HepG2 (cell line): ENCODE measurements around the gene CLDN9. TPM values are rescaled to one million over a fixed set of nuclear protein-coding genes. Genes with fewer than 3 reads are reported as not detected.

ENCODE experiments used
- ATAC-seq: fragments of 200-7000 bp; cut with Tn5 transposase; 3 replicates; pipeline ENCODE4 v1.9.1; 2020; ENCODE audit warnings: mild to moderate bottlenecking, moderate library complexity
- BruUV-seq: library from RNA; stranded (reverse); fragments of 400-500 nt; replicated peaks from 2 replicates; lab custom pipeline; 2021; lab: Mats Ljungman, UMichigan
- CTCF ChIA-PET: fragments of 300-600 bp; formaldehyde crosslinking; extraction: SDS; loops from one replicate; lab custom pipeline; 2021; ENCODE audit warnings: low total read pairs, inconsistent platforms, low intra/inter-chr PET ratio; lab: Yijun Ruan, JAX
- POLR2A ChIA-PET: fragments of 350-600 bp; sonication (Branson Sonifier 250); formaldehyde crosslinking; loops from one replicate; lab custom pipeline; 2020; ENCODE audit warnings: antibody characterized with exemption, inconsistent platforms; lab: Yijun Ruan, JAX
- DNase-seq: peaks from one replicate; pipeline ENCODE4 v3.0.0-alpha.2; 2015; ENCODE audit warnings: low spot score
- FAIRE-seq: peaks from 3 replicates; lab custom pipeline; 2011; peaks lifted over from hg19 to GRCh38; lab: Jason Lieb, UNC
- H2AFZ ChIP-seq: one replicate; pipeline ENCODE4 v1.6.1; 2011; ENCODE audit warnings: low read length, inconsistent platforms
- H3K27ac ChIP-seq: fragments of 300-600 bp; 3 replicates; pipeline ENCODE4 v1.8.0; 2011; ENCODE audit warnings: mixed run types, mild to moderate bottlenecking, mixed read lengths, low read length, inconsistent platforms; ENCODE audit not compliant: insufficient read depth; ENCODE audit errors: extremely low read length
- H3K27me3 ChIP-seq, 2 experiments: fragments of 200-600 bp in 1 of 2; 2 replicates in 1 of 2; 3 replicates in 1 of 2; pipeline versions ENCODE4 v1.6.0 to v1.8.0; 2011; ENCODE audit warnings: low read length in 2 of 2, mild to moderate bottlenecking in 2 of 2, moderate library complexity in 2 of 2, inconsistent platforms in 1 of 2; ENCODE audit not compliant: insufficient read depth in 2 of 2, control insufficient read depth in 1 of 2
- H3K36me3 ChIP-seq, 2 experiments: fragments of 200-600 bp in 1 of 2; replicated peaks in 1 of 2; 2 replicates in 1 of 2; 3 replicates in 1 of 2; pipeline versions ENCODE4 v1.5.1 to v1.8.0; 2011; ENCODE audit warnings: low read length in 2 of 2, inconsistent platforms in 1 of 2; ENCODE audit not compliant: insufficient read depth in 2 of 2, control insufficient read depth in 1 of 2
- H3K4me1 ChIP-seq: 2 replicates; pipeline ENCODE4 v1.5.1; 2012; ENCODE audit warnings: low read length, inconsistent platforms; ENCODE audit not compliant: insufficient read depth
- H3K4me2 ChIP-seq: 2 replicates; pipeline ENCODE4 v1.6.0; 2011; ENCODE audit warnings: low read depth, low read length, inconsistent platforms
- H3K4me3 ChIP-seq, 3 experiments: fragments of 200-600 bp in 1 of 3; sonication (generic), shearing (Covaris generic) in 1 of 3; replicated peaks in 1 of 3; 2 replicates each; pipeline ENCODE4 v1.5.1; 2011 to 2016; ENCODE audit warnings: low read length in 3 of 3, inconsistent platforms in 2 of 3, low read depth in 2 of 3, mild to moderate bottlenecking in 2 of 3, control low read depth in 1 of 3, mixed read lengths in 1 of 3; ENCODE audit not compliant: insufficient read depth in 1 of 3
- H3K79me2 ChIP-seq: one replicate; pipeline ENCODE4 v1.6.1; 2011; ENCODE audit warnings: low read length, inconsistent platforms; ENCODE audit not compliant: insufficient read depth
- H3K9ac ChIP-seq: 2 replicates; pipeline ENCODE4 v1.6.0; 2011; ENCODE audit warnings: mild to moderate bottlenecking, low read depth, low read length, inconsistent platforms; ENCODE audit not compliant: insufficient read depth
- H3K9me3 ChIP-seq: 2 replicates; pipeline ENCODE4 v1.5.1; 2012; ENCODE audit warnings: mild to moderate bottlenecking, low read length
- H4K20me1 ChIP-seq: 2 replicates; pipeline ENCODE4 v1.6.0; 2011; ENCODE audit warnings: inconsistent platforms, mild to moderate bottlenecking, low read length, moderate library complexity; ENCODE audit not compliant: insufficient read depth
- CEBPB ChIP-seq: IDR thresholded peaks from 2 replicates; pipeline ENCODE4 v1.6.1; 2011; ENCODE audit warnings: low read depth, low read length, improper control_type of control experiment, borderline replicate concordance
- CEBPG ChIP-seq: IDR thresholded peaks from 2 replicates; pipeline ENCODE4 v1.6.1; 2016
- GABPA ChIP-seq, 2 experiments: IDR thresholded peaks; 2 replicates each; pipeline ENCODE4 v1.6.1; 2011 to 2016; ENCODE audit warnings: low read depth in 2 of 2, low read length in 1 of 2, missing biosample characterization in 1 of 2, missing genetic modification characterization in 1 of 2
- GATAD2A ChIP-seq: IDR thresholded peaks from 2 replicates; pipeline ENCODE4 v1.6.1; 2016
- KDM1A ChIP-seq: IDR thresholded peaks from 2 replicates; pipeline ENCODE4 v1.6.1; 2016; ENCODE audit warnings: missing compliant biosample characterization
- NR2F1 ChIP-seq, 2 experiments: fragments of 450-650 bp in 1 of 2; formaldehyde crosslinking in 1 of 2; IDR thresholded peaks; 2 replicates each; pipeline versions ENCODE4 v1.5.0 to v1.6.1; 2016 to 2020; ENCODE audit warnings: mild to moderate bottlenecking in 1 of 2, missing compliant biosample characterization in 1 of 2, missing genetic modification reagents in 1 of 2, moderate library complexity in 1 of 2
- NR2F6 ChIP-seq, 2 experiments: IDR thresholded peaks; 2 replicates each; pipeline ENCODE4 v1.6.1; 2016; ENCODE audit warnings: antibody characterized with exemption in 1 of 2, mild to moderate bottlenecking in 1 of 2
- SOX6 ChIP-seq, 2 experiments: fragments of 450-650 bp in 1 of 2; sonication (generic) in 1 of 2; formaldehyde crosslinking in 1 of 2; IDR thresholded peaks; 2 replicates each; pipeline versions ENCODE4 v1.4.0 to v1.6.1; 2017 to 2020; ENCODE audit warnings: antibody characterized with exemption in 1 of 2, mild to moderate bottlenecking in 1 of 2, missing genetic modification reagents in 1 of 2
- SP5 ChIP-seq: IDR thresholded peaks from 2 replicates; pipeline ENCODE4 v1.6.1; 2016; ENCODE audit warnings: low read depth, borderline replicate concordance
- ZMYM3 ChIP-seq: sonication (generic); formaldehyde crosslinking; IDR thresholded peaks from 2 replicates; pipeline ENCODE4 v1.5.1; 2020; ENCODE audit warnings: mild to moderate bottlenecking, missing genetic modification reagents
- WGBS: methylation state at CpG from one replicate; pipeline ENCODE4 v1.1.6; 2017; ENCODE audit warnings: low lambda C conversion rate; 5-methylcytosine and 5-hydroxymethylcytosine counted together
- in situ Hi-C: cut with HindIII; loops from 2 replicates; pipeline ENCODE4 v1.10.0; 2017; ENCODE audit warnings: low pct_unique_long_range_greater_than_20kb; ENCODE audit not compliant: extremely low pct_ligation_motif_present
- intact Hi-C: fragments of 100-400 bp; cut with micrococcal nuclease; formaldehyde crosslinking; loops from one replicate; pipeline ENCODE4 v1.10.0; 2022; ENCODE audit not compliant: unreplicated experiment
- polyA plus RNA-seq, 8 experiments: library from polyadenylated mRNA; depleted of rRNA in 3 of 8; stranded (reverse) in 7 of 8; unstranded in 1 of 8; fragments of >200 nt; fragmentation: Illumina TruSeq in 4 of 8; extraction: Trizol in 4 of 8; gene quantifications; 2 replicates each; pipeline versions ENCODE4 v1.2.1 to v1.2.3, GENCODE V29; 2011 to 2016; ENCODE audit warnings: low read depth in 4 of 8, missing spikeins in 1 of 8, mixed read lengths in 1 of 8; ENCODE audit not compliant: insufficient read depth in 1 of 8
- total RNA-seq, 5 experiments: library from RNA; depleted of rRNA; stranded (reverse); fragments of >200 nt; fragmentation: Illumina TruSeq; extraction: Trizol; gene quantifications; 2 replicates each; pipeline ENCODE4 v1.2.3, GENCODE V29; 2016; ENCODE audit warnings: low read depth in 1 of 5
- TF ChIP-seq, protein P1 (sequence below): sonication (generic); formaldehyde crosslinking; IDR thresholded peaks from 2 replicates; pipeline ENCODE4 v1.8.0; 2022; ENCODE audit warnings: mild to moderate bottlenecking, missing genetic modification reagents
- TF ChIP-seq, protein P2 (sequence below), 2 experiments: fragments of 450-650 bp in 1 of 2; sonication (generic) in 1 of 2; formaldehyde crosslinking; IDR thresholded peaks; 2 replicates each; pipeline versions ENCODE4 v1.5.0 to v1.8.0; 2020 to 2022; ENCODE audit warnings: mild to moderate bottlenecking in 1 of 2, missing genetic modification reagents in 1 of 2
- TF ChIP-seq, protein P3 (sequence below): sonication (generic); formaldehyde crosslinking; IDR thresholded peaks from 2 replicates; pipeline ENCODE4 v1.4.0; 2020; ENCODE audit warnings: missing genetic modification reagents
- TF ChIP-seq, protein P4 (sequence below): sonication (generic); formaldehyde crosslinking; IDR thresholded peaks from 2 replicates; pipeline ENCODE4 v1.4.0; 2020; ENCODE audit warnings: missing genetic modification reagents
- TF ChIP-seq, protein P5 (sequence below): sonication (generic); formaldehyde crosslinking; IDR thresholded peaks from 2 replicates; pipeline ENCODE4 v1.5.0; 2020; ENCODE audit warnings: mild to moderate bottlenecking, missing genetic modification reagents

The CLDN9 gene
- total and polyA plus RNA-seq, 2 of the 13 experiments (the other 11 are each of a cell fraction or from before 2014, with no cell fraction given): 0.15 to 0.26 TPM

DNA sequence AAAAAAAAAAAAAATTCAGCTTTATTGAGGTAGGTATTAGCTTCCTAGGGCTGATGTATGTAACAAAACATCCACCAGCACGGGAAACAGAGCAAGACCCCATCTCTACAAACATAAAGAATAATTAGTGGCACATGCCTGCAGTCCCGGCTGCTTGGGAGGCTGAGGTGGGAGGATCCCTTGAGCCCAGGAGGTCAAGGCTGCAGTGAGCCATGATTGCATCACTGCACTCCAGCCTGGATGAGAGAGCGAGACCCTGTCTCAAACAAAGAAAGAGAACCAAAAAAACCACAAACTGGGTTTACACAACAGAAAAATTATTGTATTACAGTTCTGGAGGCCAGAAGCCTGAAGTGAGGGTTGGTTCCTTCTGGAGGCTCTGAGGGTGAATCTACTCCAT, 29.7 kb downstream of the CLDN9 start:
- Histone ChIP-seq H3K4me2 (no peak overlapping the region), H3K4me3 (no peak overlapping the region), H4K20me1 (no peaks in the 10 kb centered on the region), H3K36me3 (no peaks in the 10 kb centered on the region), H3K27me3 (peaks cover 12 to 70% of the 10 kb centered on the region in 2 experiments; a peak in 4 of 5 replicates), H3K4me1 (peaks cover 40% of the 10 kb centered on the region), H3K79me2 (no peaks in the 10 kb centered on the region), H2AFZ (no peak overlapping the region), H3K9ac (no peak overlapping the region), H3K27ac (no peak overlapping the region), H3K9me3 (no peaks in the 10 kb centered on the region)
- TF ChIP-seq CEBPG (CRISPR knock-in tag) (peak; percentile 82), CEBPB (0 out of 2 replicates have a peak, but pooled peaks have one; percentile 7), ZMYM3 (CRISPR knock-in tag) (peak; percentile 57; the same call in 1 of the 2 replicates), NR2F1 (CRISPR knock-in tag; IDR thresholded peaks at IDR 0.05) (0 out of 4 replicates have a peak, but pooled peaks of 1 of the 2 experiments have one; percentile 13), SOX6 (IDR thresholded peaks at IDR 0.05) (no peak), SOX6 (CRISPR knock-in tag; IDR thresholded peaks at IDR 0.05) (peak; percentile 33; the same call in 1 of the 2 replicates), NR2F6 (IDR thresholded peaks at IDR 0.05) (no peak), NR2F6 (CRISPR knock-in tag; IDR thresholded peaks at IDR 0.05) (0 out of 2 replicates have a peak, but pooled peaks have one; percentile 36), GABPA (IDR thresholded peaks at IDR 0.05; ENCODE audit: low read depth, low read length) (no peak), GABPA (CRISPR knock-in tag; IDR thresholded peaks at IDR 0.05; ENCODE audit: low read depth) (no peak), SP5 (0 out of 2 replicates have a peak, but pooled peaks have one; percentile 12), KDM1A (CRISPR knock-in tag) (0 out of 2 replicates have a peak, but pooled peaks have one; percentile 41), GATAD2A (CRISPR knock-in tag) (0 out of 2 replicates have a peak, but pooled peaks have one; percentile 32)
- TF ChIP-seq, protein P1, sequence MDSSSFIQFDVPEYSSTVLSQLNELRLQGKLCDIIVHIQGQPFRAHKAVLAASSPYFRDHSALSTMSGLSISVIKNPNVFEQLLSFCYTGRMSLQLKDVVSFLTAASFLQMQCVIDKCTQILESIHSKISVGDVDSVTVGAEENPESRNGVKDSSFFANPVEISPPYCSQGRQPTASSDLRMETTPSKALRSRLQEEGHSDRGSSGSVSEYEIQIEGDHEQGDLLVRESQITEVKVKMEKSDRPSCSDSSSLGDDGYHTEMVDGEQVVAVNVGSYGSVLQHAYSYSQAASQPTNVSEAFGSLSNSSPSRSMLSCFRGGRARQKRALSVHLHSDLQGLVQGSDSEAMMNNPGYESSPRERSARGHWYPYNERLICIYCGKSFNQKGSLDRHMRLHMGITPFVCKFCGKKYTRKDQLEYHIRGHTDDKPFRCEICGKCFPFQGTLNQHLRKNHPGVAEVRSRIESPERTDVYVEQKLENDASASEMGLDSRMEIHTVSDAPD (CRISPR knock-in tag): no peak
- TF ChIP-seq, protein P2, sequence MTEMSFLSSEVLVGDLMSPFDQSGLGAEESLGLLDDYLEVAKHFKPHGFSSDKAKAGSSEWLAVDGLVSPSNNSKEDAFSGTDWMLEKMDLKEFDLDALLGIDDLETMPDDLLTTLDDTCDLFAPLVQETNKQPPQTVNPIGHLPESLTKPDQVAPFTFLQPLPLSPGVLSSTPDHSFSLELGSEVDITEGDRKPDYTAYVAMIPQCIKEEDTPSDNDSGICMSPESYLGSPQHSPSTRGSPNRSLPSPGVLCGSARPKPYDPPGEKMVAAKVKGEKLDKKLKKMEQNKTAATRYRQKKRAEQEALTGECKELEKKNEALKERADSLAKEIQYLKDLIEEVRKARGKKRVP (CRISPR knock-in tag; IDR thresholded peaks at IDR 0.05): peak in 1 of 2 experiments; percentile 69; a peak in 2 of 4 replicates
- TF ChIP-seq, protein P3, sequence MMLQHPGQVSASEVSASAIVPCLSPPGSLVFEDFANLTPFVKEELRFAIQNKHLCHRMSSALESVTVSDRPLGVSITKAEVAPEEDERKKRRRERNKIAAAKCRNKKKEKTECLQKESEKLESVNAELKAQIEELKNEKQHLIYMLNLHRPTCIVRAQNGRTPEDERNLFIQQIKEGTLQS: peak; percentile 69; the same call in 1 of the 2 replicates
- TF ChIP-seq, protein P4, sequence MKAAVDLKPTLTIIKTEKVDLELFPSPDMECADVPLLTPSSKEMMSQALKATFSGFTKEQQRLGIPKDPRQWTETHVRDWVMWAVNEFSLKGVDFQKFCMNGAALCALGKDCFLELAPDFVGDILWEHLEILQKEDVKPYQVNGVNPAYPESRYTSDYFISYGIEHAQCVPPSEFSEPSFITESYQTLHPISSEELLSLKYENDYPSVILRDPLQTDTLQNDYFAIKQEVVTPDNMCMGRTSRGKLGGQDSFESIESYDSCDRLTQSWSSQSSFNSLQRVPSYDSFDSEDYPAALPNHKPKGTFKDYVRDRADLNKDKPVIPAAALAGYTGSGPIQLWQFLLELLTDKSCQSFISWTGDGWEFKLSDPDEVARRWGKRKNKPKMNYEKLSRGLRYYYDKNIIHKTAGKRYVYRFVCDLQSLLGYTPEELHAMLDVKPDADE (CRISPR knock-in tag): no peak
- TF ChIP-seq, protein P5, sequence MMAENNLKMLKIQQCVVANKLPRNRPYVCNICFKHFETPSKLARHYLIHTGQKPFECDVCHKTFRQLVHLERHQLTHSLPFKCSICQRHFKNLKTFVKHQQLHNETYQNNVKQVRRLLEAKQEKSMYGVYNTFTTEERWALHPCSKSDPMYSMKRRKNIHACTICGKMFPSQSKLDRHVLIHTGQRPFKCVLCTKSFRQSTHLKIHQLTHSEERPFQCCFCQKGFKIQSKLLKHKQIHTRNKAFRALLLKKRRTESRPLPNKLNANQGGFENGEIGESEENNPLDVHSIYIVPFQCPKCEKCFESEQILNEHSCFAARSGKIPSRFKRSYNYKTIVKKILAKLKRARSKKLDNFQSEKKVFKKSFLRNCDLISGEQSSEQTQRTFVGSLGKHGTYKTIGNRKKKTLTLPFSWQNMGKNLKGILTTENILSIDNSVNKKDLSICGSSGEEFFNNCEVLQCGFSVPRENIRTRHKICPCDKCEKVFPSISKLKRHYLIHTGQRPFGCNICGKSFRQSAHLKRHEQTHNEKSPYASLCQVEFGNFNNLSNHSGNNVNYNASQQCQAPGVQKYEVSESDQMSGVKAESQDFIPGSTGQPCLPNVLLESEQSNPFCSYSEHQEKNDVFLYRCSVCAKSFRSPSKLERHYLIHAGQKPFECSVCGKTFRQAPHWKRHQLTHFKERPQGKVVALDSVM (CRISPR knock-in tag): peak; percentile 98
- in situ Hi-C loops: no loop called here
- CTCF ChIA-PET: no interaction called here
- POLR2A ChIA-PET: interaction anchor here (0.6 to 2.0 kb wide), 4 partner anchors 13 to 46 kb away, joined by 3 to 6 read pairs (median 6); partner anchors contain the start of gene TNFRSF12A
- ATAC-seq (no peak), DNase-seq (no peak), FAIRE-seq (no peak)
- intact Hi-C loops: no loop called here
- 9% methylated on average over 3 of the region's 3 CpGs for WGBS
- no TSS peak for BruUV-seq
